ENCODE measurements around the gene ALPK1. TPM values are rescaled to one million over a fixed set of nuclear protein-coding genes. Genes with fewer than 3 reads are reported as not detected.
"Not testable (repeated sequence)": the region's sequence is repeated elsewhere in the genome, so short reads cannot be mapped to it uniquely, and the experiment has no call there.

Gene ALPK1
- total RNA-seq: 4.9 TPM

GRCh38 chr4:112296949-112297880 lies at the start of gene ALPK1:
TSS of gene ALPK1 (plus strand) at chr4:112297369.
- DNase-seq (ENCODE audit: low spot score in 2 of 2) (peak in 1 of 2 donors; percentile 38), FAIRE-seq (no peak)

- DNase-seq (ENCODE audit: low spot score in 2 of 2) (no peak), FAIRE-seq (no peak)
These were observed 46.0 kb upstream of the ALPK1 start for GRCh38 chr4:112251019-112251643.

GRCh38 chr4:112252234-112252633 lies 44.9 kb upstream of the ALPK1 start:
- FAIRE-seq (no peak), DNase-seq (ENCODE audit: low spot score in 2 of 2) (no peak)

DNA sequence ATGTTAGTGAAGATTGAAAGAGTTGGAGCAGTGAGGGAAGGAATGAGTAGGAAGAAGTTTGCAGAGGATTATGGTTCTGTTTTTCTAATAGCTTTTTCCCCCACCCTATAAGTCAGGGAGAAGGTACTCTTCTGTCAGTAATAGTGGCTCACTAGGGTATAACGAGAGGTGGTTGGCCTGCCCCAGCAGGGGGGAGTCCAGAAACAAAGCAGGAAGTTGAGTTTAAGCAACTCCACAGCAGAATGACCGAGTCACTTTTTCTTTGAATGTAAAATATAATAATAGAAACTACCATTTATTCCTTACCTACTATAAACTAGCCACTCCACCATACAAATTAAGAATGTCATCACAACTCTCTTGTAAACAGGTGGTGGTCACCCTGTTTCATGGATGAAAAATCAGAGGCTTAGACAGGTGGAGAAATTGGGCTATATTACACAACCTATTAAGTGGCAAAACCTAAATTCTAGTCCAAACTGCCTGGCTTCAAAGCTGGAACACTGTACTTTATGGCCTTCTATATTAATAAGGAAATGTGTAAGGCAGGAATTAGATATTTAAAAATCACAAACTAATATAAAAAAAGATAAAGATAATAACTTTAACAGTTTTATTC lies 43.7 kb upstream of the ALPK1 start:
- no peak for DNase-seq (ENCODE audit: low spot score in 2 of 2)
- FAIRE-seq: no peak

DNA sequence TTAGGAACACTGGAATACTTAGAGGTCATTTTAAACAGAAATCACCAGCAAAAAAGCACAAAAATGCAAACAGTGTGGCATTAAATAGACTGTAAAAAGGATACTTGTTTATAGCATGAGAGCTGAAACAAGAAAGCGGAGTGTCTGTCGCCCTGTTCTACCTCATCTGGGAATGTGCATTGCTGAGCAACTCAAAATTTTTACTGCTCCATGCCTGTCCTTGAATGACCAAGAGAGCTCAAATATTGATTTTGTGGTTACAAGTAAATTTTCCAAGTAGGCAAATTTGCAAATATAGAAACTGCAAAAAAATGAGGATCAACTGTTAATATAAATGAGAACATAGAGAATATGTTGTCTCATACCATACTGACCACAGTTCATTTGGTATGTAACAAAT lies 40.1 kb upstream of the ALPK1 start:
- DNase-seq (ENCODE audit: low spot score in 2 of 2) (no peak), FAIRE-seq (no peak)

DNA sequence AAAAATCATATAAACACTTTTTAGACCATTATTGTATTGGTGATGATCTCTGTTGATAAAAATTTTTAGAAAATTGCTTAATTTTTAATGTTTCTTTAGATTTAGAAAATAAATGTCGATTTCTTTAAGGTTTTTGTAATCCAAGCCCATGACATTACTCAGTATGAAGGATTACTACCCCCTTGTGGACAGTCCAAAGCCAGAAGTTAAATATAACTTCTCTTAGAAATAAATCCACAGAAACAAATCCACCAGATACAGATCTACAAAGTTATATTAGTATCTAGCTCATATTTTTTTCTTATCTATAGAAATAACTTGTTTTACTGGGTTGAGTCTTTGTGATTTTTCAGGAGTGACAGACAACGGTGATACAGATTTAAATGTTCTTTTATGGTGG lies 30.3 kb upstream of the ALPK1 start:
- FAIRE-seq (peak; percentile 61), DNase-seq (ENCODE audit: low spot score in 2 of 2) (no peak)

- FAIRE-seq: peak; percentile 23
- DNase-seq (ENCODE audit: low spot score in 2 of 2): no peak
These were observed 27.1 kb upstream of the ALPK1 start for GRCh38 chr4:112270051-112270450.

- DNase-seq (ENCODE audit: low spot score in 2 of 2) (no peak), FAIRE-seq (no peak)
These were observed 26.3 kb upstream of the ALPK1 start for GRCh38 chr4:112270640-112271421.

- FAIRE-seq: no peak
These were observed 24.9 kb upstream of the ALPK1 start for GRCh38 chr4:112272292-112272691.

DNA sequence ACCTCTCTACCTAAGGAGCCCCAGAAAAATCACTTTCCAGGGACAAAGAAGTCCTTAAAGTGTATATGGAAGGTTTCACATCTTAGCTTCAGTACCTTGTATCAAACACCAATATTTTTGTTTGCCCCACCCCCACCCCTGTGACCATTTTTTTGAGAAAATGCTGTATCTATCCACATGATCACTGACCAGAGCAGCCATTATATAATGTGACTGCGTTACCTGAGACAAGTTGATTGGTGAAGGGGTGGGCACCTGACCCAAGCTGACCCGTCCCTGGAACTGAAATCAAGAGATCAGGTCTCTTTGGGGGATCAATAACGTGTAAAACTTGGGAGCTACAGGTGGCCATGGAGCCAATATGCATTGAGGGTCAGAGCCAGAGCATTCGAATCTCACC lies 22.2 kb upstream of the ALPK1 start:
- FAIRE-seq (no peak), DNase-seq (ENCODE audit: low spot score in 2 of 2) (no peak)

More at GRCh38 chr4:112272292-112272691, 24.9 kb upstream of the ALPK1 start:
- no peak for DNase-seq (ENCODE audit: low spot score in 2 of 2)

- no peak for FAIRE-seq
- DNase-seq (ENCODE audit: low spot score in 2 of 2): no peak
These were observed 21.1 kb upstream of the ALPK1 start for GRCh38 chr4:112276113-112276512.

- FAIRE-seq: no peak
- no peak for DNase-seq (ENCODE audit: low spot score in 2 of 2)
These were observed 19.9 kb upstream of the ALPK1 start for GRCh38 chr4:112277220-112277619.

- FAIRE-seq (no peak), DNase-seq (ENCODE audit: low spot score in 2 of 2) (no peak)
These were observed 19.3 kb upstream of the ALPK1 start for GRCh38 chr4:112277705-112278448.

DNA sequence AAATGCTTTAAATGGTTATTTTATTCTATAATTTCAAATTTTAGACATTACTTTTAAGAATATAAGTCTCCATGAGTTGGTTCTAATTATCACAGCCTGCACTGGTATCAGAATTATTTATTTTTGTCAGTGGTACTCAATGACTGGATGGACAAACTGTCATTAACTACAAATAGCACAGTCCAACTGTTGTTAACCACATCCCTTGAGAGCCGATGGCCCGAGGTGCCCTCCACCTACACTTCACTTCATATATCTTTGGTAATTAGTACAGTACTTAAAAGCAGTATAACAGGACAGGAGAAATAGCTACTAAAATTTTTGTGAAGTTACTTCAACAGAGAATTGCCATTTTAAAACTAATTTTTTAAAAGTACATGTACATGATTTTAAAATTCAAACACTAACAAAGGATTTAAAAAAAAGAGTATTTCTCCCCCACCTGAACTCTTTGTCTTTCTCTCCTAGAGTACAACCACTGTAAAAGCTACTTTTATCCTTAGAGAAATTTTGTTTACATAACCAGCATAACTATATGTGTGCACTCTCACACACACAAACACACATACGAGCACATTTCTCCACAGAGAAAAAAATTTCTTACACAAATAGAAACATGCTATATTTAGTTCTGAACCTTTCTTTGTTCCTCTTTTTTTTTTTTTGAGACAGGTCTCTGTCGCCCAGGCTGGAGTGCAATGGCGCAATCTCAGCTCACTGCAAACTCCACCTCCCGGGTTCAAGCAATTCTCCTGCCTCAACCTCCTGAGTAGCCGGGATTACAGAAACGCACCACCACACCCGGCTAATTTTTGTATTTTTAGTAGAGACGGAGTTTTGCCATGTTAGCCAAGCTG lies 17.9 kb upstream of the ALPK1 start:
- DNase-seq (ENCODE audit: low spot score in 2 of 2) (no peak), FAIRE-seq (no peak)

DNA sequence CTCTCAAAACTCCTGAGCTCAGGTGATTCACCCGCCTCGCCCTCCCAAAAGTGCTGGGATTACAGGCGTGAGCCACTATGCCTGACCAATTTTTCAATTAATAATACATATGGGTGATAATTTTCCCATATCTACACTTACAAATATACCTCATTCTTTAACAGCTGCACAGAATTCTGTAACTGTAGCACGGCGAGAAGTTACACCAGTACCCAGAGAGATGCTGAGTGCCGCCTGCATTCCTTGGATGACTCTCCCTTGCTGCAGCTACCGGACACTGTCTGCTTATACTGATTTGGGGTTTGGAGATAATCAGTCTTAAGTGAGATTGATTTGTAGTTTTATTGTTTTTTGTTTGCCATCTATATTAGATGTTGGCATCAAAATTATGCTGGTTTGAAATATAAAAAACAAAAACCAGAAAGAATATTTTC lies 17.3 kb upstream of the ALPK1 start:
- FAIRE-seq (no peak), DNase-seq (ENCODE audit: low spot score in 2 of 2) (no peak)

GRCh38 chr4:112280386-112281056 lies 16.6 kb upstream of the ALPK1 start:
- FAIRE-seq (no peak), DNase-seq (ENCODE audit: low spot score in 2 of 2) (no peak)

DNA sequence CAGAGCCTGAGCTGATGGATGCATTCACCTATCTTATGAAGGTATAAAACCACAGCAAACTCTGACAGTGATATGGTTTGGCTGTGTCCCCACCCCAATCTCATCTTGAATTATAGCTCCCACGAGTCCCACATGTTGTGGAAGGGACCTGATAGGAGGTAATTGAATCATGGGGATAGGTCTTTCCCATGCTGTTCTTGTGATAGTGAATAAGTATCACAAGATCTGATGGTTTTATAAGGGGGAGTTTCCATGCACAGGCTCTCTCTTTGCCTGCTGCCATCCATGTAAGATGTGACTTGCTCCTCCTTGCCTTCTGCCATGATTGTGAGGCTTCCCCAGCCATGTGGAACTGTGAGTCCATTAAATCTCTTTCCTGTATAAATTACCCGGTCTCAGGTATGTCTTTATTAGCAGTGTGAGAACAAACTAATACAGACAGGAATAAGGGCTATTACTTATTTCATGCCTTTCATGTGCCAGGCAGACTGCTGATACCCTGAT lies 15.2 kb upstream of the ALPK1 start:
- FAIRE-seq: not testable (repeated sequence)

More for the DNA sequence above, 15.2 kb upstream of the ALPK1 start:
- DNase-seq (ENCODE audit: low spot score in 2 of 2): not testable (repeated sequence)

Measured in frontal cortex (tissue), 4 donors.